ENCODE data around the gene PTPRE.

The PTPRE gene

GRCh38 chr10:127923646-127924045 lies 16.7 kb downstream of the PTPRE start:
- DNase-seq (ENCODE audit: low read depth, low spot score): no peak
- H3K4me3 ChIP-seq (ENCODE audit: low read depth, low read length): no peak overlapping the region
- in situ Hi-C loops (cut with HindIII; ENCODE audit: low sequenced_read_pairs): no loop called here
- TF ChIP-seq, protein P1, sequence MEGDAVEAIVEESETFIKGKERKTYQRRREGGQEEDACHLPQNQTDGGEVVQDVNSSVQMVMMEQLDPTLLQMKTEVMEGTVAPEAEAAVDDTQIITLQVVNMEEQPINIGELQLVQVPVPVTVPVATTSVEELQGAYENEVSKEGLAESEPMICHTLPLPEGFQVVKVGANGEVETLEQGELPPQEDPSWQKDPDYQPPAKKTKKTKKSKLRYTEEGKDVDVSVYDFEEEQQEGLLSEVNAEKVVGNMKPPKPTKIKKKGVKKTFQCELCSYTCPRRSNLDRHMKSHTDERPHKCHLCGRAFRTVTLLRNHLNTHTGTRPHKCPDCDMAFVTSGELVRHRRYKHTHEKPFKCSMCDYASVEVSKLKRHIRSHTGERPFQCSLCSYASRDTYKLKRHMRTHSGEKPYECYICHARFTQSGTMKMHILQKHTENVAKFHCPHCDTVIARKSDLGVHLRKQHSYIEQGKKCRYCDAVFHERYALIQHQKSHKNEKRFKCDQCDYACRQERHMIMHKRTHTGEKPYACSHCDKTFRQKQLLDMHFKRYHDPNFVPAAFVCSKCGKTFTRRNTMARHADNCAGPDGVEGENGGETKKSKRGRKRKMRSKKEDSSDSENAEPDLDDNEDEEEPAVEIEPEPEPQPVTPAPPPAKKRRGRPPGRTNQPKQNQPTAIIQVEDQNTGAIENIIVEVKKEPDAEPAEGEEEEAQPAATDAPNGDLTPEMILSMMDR (IDR thresholded peaks at IDR 0.05; ENCODE audit: low read depth, low read length): no peak

DNA sequence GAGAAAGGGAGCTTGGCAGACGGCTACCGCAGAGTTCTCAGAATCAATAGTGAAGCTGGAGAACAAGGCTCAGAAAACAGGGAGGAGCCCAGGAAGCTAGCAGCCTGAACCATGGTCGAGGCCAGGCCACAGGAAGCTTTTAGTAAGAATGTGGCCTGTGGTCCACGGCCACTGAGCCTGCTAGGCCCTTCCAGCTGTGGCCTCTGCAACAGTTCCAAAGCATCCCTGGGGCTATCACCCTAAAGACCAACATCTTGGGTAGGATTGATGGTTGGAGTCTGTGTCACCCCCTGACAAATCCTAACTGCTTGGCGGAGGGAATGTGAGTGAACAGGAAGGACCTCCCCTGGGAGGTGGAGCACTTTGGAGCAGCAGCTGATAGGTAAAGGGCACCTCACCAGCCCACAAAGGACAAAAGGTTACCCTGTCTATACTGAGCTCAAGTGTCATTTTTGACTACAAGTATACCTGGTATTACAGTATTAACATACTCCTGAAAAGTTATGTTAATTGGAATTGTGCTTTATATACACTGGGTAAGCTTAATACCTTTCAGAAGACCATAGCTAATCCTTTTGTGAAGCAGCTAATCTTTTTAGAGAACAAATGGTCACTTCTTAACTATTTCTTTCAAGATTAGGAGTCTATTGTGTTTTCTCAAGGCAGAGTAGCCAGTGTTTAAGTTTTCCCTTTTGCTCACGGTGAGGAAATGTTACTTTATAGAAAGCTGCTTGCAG lies 18.7 kb downstream of the PTPRE start:
- H3K4me3 ChIP-seq (ENCODE audit: low read depth, low read length): no peak overlapping the region
- DNase-seq (ENCODE audit: low read depth, low spot score): no peak

GRCh38 chr10:127926455-127926854 lies 19.6 kb downstream of the PTPRE start:
- DNase-seq (ENCODE audit: low read depth, low spot score): no peak
- in situ Hi-C loops (cut with HindIII; ENCODE audit: low sequenced_read_pairs): no loop called here
- H3K4me3 ChIP-seq (ENCODE audit: low read depth, low read length): no peak overlapping the region
- TF ChIP-seq, protein P1 (IDR thresholded peaks at IDR 0.05; ENCODE audit: low read depth, low read length): no peak

More for the DNA sequence above, 18.7 kb downstream of the PTPRE start:
- in situ Hi-C loops (cut with HindIII; ENCODE audit: low sequenced_read_pairs): no loop called here
- TF ChIP-seq, protein P1 (IDR thresholded peaks at IDR 0.05; ENCODE audit: low read depth, low read length): no peak

DNA sequence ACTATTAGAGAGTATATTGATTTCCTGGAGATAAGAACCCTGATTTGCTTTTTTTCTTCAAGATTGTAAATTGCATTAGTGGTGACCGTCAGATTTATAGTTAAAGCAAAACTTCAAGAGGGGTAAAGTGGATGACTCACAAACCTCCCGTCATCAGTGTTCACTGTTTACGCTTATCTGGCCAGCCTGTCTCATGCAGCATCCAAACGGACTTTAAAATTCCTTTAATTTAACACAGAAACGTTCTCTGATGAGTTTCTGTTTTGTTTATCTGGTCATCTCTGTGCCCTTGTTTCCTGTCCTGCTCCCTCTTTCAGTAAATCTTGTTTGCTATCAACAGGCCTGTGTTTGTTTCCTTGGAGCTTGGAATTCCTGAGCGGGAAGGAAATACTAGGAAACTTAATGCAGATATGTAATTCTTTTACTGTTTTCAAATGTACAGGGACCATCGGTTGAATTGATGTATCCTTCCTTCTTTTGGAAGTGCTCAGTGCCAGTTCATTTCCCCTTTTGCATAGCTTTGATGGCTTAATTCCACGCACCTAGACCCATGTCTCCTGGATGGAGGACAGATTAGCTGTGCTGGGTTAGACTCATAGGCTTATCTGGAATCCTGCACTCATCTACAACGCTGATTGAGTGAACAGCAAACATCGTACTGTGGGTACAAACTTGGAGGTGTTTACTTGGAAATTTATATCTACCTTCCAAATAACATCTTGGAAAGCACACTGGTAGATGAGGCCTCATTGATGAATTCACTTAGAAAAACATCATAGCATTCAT lies 21.3 kb downstream of the PTPRE start:
- TF ChIP-seq, protein P1 (IDR thresholded peaks at IDR 0.05; ENCODE audit: low read depth, low read length): no peak
- no peak overlapping the region for H3K4me3 ChIP-seq (ENCODE audit: low read depth, low read length)
- peak; percentile 65 for DNase-seq (ENCODE audit: low read depth, low spot score)
- in situ Hi-C loops (cut with HindIII; ENCODE audit: low sequenced_read_pairs): no loop called here

- DNase-seq (ENCODE audit: low read depth, low spot score): no peak
- in situ Hi-C loops (cut with HindIII; ENCODE audit: low sequenced_read_pairs): no loop called here
- TF ChIP-seq, protein P1 (IDR thresholded peaks at IDR 0.05; ENCODE audit: low read depth, low read length): no peak
- no peak overlapping the region for H3K4me3 ChIP-seq (ENCODE audit: low read depth, low read length)
Measured at GRCh38 chr10:127932521-127933270, 25.8 kb downstream of the PTPRE start.

GRCh38 chr10:127933271-127933670 lies 26.4 kb downstream of the PTPRE start:
- TF ChIP-seq, protein P1 (IDR thresholded peaks at IDR 0.05; ENCODE audit: low read depth, low read length): no peak
- DNase-seq (ENCODE audit: low read depth, low spot score): no peak
- in situ Hi-C loops (cut with HindIII; ENCODE audit: low sequenced_read_pairs): no loop called here
- no peak overlapping the region for H3K4me3 ChIP-seq (ENCODE audit: low read depth, low read length)
